K562 (cell line): ENCODE measurements around the gene BHLHE23. TPM values are rescaled to one million over a fixed set of nuclear protein-coding genes. Genes with fewer than 3 reads are reported as not detected.

Experiments
- ATAC-seq: fragments of 200-7000 bp; cut with Tn5 transposase; 3 replicates; pipeline ENCODE4 v1.9.1; 2020; ENCODE audit warnings: moderate library complexity
- BruUV-seq: library from RNA; stranded (reverse); fragments of 400-500 nt; replicated peaks from 2 replicates; lab custom pipeline; 2021; lab: Mats Ljungman, UMichigan
- CTCF ChIA-PET: fragments of 300-600 bp; formaldehyde crosslinking; extraction: SDS; loops from one replicate; lab custom pipeline; 2021; ENCODE audit warnings: low intra/inter-chr PET ratio; lab: Yijun Ruan, JAX
- POLR2A ChIA-PET: fragments of 300-600, 350-650 bp; sonication (Branson Sonifier 250); formaldehyde crosslinking; extraction: SDS; loops from one replicate; lab custom pipeline; 2021; ENCODE audit warnings: antibody characterized with exemption, inconsistent platforms; lab: Yijun Ruan, JAX
- DNase-seq, 4 experiments: peaks; one replicate each; pipeline versions ENCODE4 v3.0.0 to v3.0.0-alpha.2; 2011 to 2018; ENCODE audit warnings: low spot score in 3 of 4, mixed read lengths in 3 of 4; ENCODE audit errors: extremely low read depth in 1 of 4
- FAIRE-seq: peaks from 2 replicates; lab custom pipeline; 2011; peaks lifted over from hg19 to GRCh38; lab: Jason Lieb, UNC
- H2AFZ ChIP-seq: 2 replicates; pipeline ENCODE4 v1.6.0; 2011; ENCODE audit warnings: low read depth, low read length, control low read depth, inconsistent platforms
- H3K27ac ChIP-seq: fragments of 200-600 bp; 3 replicates; pipeline ENCODE4 v1.8.0; 2011; ENCODE audit warnings: low read depth, mild to moderate bottlenecking, control low read depth, inconsistent platforms, low read length, moderate library complexity, mixed read lengths; ENCODE audit errors: extremely low read depth
- H3K27me3 ChIP-seq, 2 experiments: fragments of 300-600 bp in 1 of 2; 2 replicates in 1 of 2; 3 replicates in 1 of 2; pipeline versions ENCODE4 v1.6.0 to v1.8.0; 2011; ENCODE audit warnings: inconsistent platforms in 2 of 2, low read length in 2 of 2, mild to moderate bottlenecking in 1 of 2, mixed read lengths in 1 of 2, moderate library complexity in 1 of 2; ENCODE audit not compliant: control insufficient read depth in 2 of 2, insufficient read depth in 2 of 2
- H3K36me3 ChIP-seq: fragments of 300-600 bp; 3 replicates; pipeline ENCODE4 v1.8.0; 2011; ENCODE audit warnings: mild to moderate bottlenecking, low read length, inconsistent platforms; ENCODE audit not compliant: control insufficient read depth, insufficient read depth
- H3K4me1 ChIP-seq, 2 experiments: fragments of 200-600 bp in 1 of 2; replicated peaks in 1 of 2; 2 replicates in 1 of 2; 3 replicates in 1 of 2; pipeline versions ENCODE4 v1.5.1 to v1.8.0; 2011; ENCODE audit warnings: inconsistent platforms in 2 of 2, low read length in 2 of 2, mild to moderate bottlenecking in 1 of 2, mixed read lengths in 1 of 2, moderate library complexity in 1 of 2; ENCODE audit not compliant: control insufficient read depth in 2 of 2, insufficient read depth in 2 of 2
- H3K4me2 ChIP-seq: 2 replicates; pipeline ENCODE4 v1.6.1; 2011; ENCODE audit warnings: low read length, control low read depth, inconsistent platforms, mixed read lengths; ENCODE audit not compliant: insufficient read depth
- H3K4me3 ChIP-seq: fragments of 200-600 bp; sonication (generic), shearing (Covaris generic); 2 replicates; pipeline ENCODE4 v1.5.1; 2016; ENCODE audit warnings: control low read depth, inconsistent platforms
- H3K79me2 ChIP-seq: fragments of 200-600 bp; 3 replicates; pipeline ENCODE4 v1.8.0; 2011; ENCODE audit warnings: low read length, inconsistent platforms; ENCODE audit not compliant: control insufficient read depth, insufficient read depth
- H3K9ac ChIP-seq, 2 experiments: 2 replicates each; pipeline versions ENCODE4 v1.6.0 to v1.6.1; 2011; ENCODE audit warnings: low read depth in 2 of 2, low read length in 2 of 2, control low read depth in 1 of 2, inconsistent platforms in 1 of 2, mild to moderate bottlenecking in 1 of 2, mixed read lengths in 1 of 2; ENCODE audit not compliant: insufficient read depth in 1 of 2
- H3K9me1 ChIP-seq: one replicate; pipeline ENCODE4 v1.6.0; 2011; ENCODE audit warnings: inconsistent platforms, mild to moderate bottlenecking, low read length, moderate library complexity; ENCODE audit not compliant: control insufficient read depth, insufficient read depth
- H3K9me3 ChIP-seq: replicated peaks from 2 replicates; pipeline ENCODE4 v1.5.1; 2011; ENCODE audit warnings: low read depth, low read length, inconsistent platforms; ENCODE audit not compliant: control insufficient read depth, insufficient read depth
- H4K20me1 ChIP-seq: replicated peaks from 2 replicates; pipeline ENCODE4 v1.6.1; 2011; ENCODE audit warnings: low read length, inconsistent platforms, mixed read lengths; ENCODE audit not compliant: control insufficient read depth, insufficient read depth
- BDP1 ChIP-seq: IDR thresholded peaks from 3 replicates; pipeline ENCODE4 v1.6.1; 2011; ENCODE audit not compliant: insufficient read length, insufficient read depth
- EGR1 ChIP-seq: fragments of 450-650 bp; conservative IDR thresholded peaks from 2 replicates; pipeline ENCODE4 v1.6.1; 2017; ENCODE audit warnings: mild to moderate bottlenecking
- ETS1 ChIP-seq: conservative IDR thresholded peaks from 2 replicates; pipeline ENCODE4 v1.6.1; 2011; ENCODE audit warnings: low read depth, mild to moderate bottlenecking, low read length; ENCODE audit not compliant: control insufficient read depth
- FOXM1 ChIP-seq, 2 experiments: fragments of 450-650 bp in 1 of 2; sonication (generic) in 1 of 2; formaldehyde crosslinking in 1 of 2; IDR thresholded peaks; 2 replicates each; pipeline versions ENCODE4 v1.6.1 to v1.9.0; 2017 to 2022; ENCODE audit warnings: low read depth in 2 of 2, mild to moderate bottlenecking in 2 of 2, missing genetic modification reagents in 1 of 2, moderate library complexity in 1 of 2
- GABPB1 ChIP-seq: sonication (generic); formaldehyde crosslinking; IDR thresholded peaks from 2 replicates; pipeline ENCODE4 v1.8.0; 2022; ENCODE audit warnings: mild to moderate bottlenecking, missing genetic modification reagents
- MAZ ChIP-seq, 2 experiments: fragments of 450-650 bp in 1 of 2; sonication (generic) in 1 of 2; formaldehyde crosslinking; IDR thresholded peaks in 1 of 2; conservative IDR thresholded peaks in 1 of 2; 2 replicates each; pipeline versions ENCODE4 v1.4.0 to v1.5.0; 2020; ENCODE audit warnings: mild to moderate bottlenecking in 1 of 2, missing genetic modification reagents in 1 of 2
- NFATC3 ChIP-seq: fragments of 450-650 bp; IDR thresholded peaks from 2 replicates; pipeline ENCODE4 v1.6.1; 2017; ENCODE audit warnings: mild to moderate bottlenecking
- NKRF ChIP-seq: fragments of 450-650 bp; IDR thresholded peaks from 2 replicates; pipeline ENCODE4 v1.6.1; 2016; ENCODE audit warnings: borderline replicate concordance
- PHTF2 ChIP-seq: fragments of 250-450 bp; sonication (Bioruptor Pico); IDR thresholded peaks from 2 replicates; pipeline ENCODE4 v1.5.0; 2021; ENCODE audit warnings: mild to moderate bottlenecking
- RBM14 ChIP-seq: fragments of 200-400 bp; formaldehyde crosslinking; IDR thresholded peaks from 2 replicates; pipeline ENCODE4 v1.6.1; 2018; ENCODE audit warnings: low read depth, mild to moderate bottlenecking, low read length, moderate library complexity, borderline replicate concordance; ENCODE audit not compliant: insufficient read depth
- SMAD4 ChIP-seq: fragments of 250-450 bp; sonication (Bioruptor Pico); conservative IDR thresholded peaks from 2 replicates; pipeline ENCODE4 v1.8.0; 2021; ENCODE audit warnings: inconsistent platforms, mild to moderate bottlenecking, moderate library complexity
- TEAD1 ChIP-seq, 2 experiments: fragments of 450-650 bp in 1 of 2; sonication (generic) in 1 of 2; formaldehyde crosslinking; IDR thresholded peaks; 2 replicates each; pipeline versions ENCODE4 v1.4.0 to v1.8.0; 2020 to 2022; ENCODE audit warnings: mild to moderate bottlenecking in 2 of 2, missing genetic modification reagents in 1 of 2
- TEAD4 ChIP-seq, 2 experiments: sonication (generic) in 1 of 2; formaldehyde crosslinking in 1 of 2; IDR thresholded peaks; 2 replicates each; pipeline versions ENCODE4 v1.6.1 to v1.8.0; 2012 to 2022; ENCODE audit warnings: borderline replicate concordance in 1 of 2, inconsistent platforms in 1 of 2, low read length in 1 of 2, mild to moderate bottlenecking in 1 of 2, missing genetic modification reagents in 1 of 2
- ZNF253 ChIP-seq: fragments of 250-450 bp; sonication (Bioruptor Pico); conservative IDR thresholded peaks from 2 replicates; pipeline ENCODE4 v1.6.1; 2021; ENCODE audit warnings: mild to moderate bottlenecking
- ZNF75A ChIP-seq: fragments of 450-650 bp; formaldehyde crosslinking; IDR thresholded peaks from 2 replicates; pipeline ENCODE4 v1.4.0; 2020; ENCODE audit warnings: mild to moderate bottlenecking
- WGBS: fragments of 100-300 bp; shearing (Covaris generic); methylation state at CpG from one replicate; pipeline ENCODE4 v1.1.6; 2016; ENCODE audit warnings: low coverage, mixed read lengths; ENCODE audit not compliant: insufficient coverage; ENCODE audit errors: missing lambda C conversion rate; 5-methylcytosine and 5-hydroxymethylcytosine counted together
- in situ Hi-C: fragments of 300-500 bp; cut with MboI; formaldehyde crosslinking; loops from 4 replicates; pipeline ENCODE4 v1.15.0; 2018; ENCODE audit warnings: inconsistent platforms, mixed read lengths
- intact Hi-C: fragments of 100-400 bp; cut with micrococcal nuclease; formaldehyde crosslinking; loops from 2 replicates; pipeline ENCODE4 v1.14.2; 2022
- polyA plus RNA-seq, 8 experiments: library from polyadenylated mRNA; depleted of rRNA in 4 of 8; stranded (reverse) in 5 of 8; unstranded in 3 of 8; fragments of >200 nt; fragmentation: Nextera tagmentation in 2 of 8; fragmentation: Illumina TruSeq in 1 of 8; extraction: Ambion mirVana in 2 of 8; extraction: Trizol in 1 of 8; gene quantifications; 2 replicates each; pipeline versions ENCODE4 v1.2.1 to v1.2.3, GENCODE V29; 2011 to 2014; ENCODE audit warnings: inconsistent platforms in 1 of 8, missing spikeins in 1 of 8
- total RNA-seq, 7 experiments: library from RNA; depleted of rRNA in 6 of 7; stranded (reverse); fragments of >200 nt in 6 of 7; fragmentation: Illumina TruSeq in 2 of 7; extraction: Trizol in 2 of 7; gene quantifications; 2 replicates each; pipeline versions ENCODE4 v1.2.1 to v1.2.3, GENCODE V29; 2011 to 2021; ENCODE audit warnings: low replicate concordance in 1 of 7
- TF ChIP-seq, protein P1 (sequence below): fragments of 150-350 bp; conservative IDR thresholded peaks from 2 replicates; pipeline ENCODE4 v1.6.1; 2014; ENCODE audit warnings: low read length

The BHLHE23 gene
- total and polyA plus RNA-seq, 9 of the 15 experiments (the other 6 are each of a cell fraction or from before 2014, with no cell fraction given) = not detected

DNA sequence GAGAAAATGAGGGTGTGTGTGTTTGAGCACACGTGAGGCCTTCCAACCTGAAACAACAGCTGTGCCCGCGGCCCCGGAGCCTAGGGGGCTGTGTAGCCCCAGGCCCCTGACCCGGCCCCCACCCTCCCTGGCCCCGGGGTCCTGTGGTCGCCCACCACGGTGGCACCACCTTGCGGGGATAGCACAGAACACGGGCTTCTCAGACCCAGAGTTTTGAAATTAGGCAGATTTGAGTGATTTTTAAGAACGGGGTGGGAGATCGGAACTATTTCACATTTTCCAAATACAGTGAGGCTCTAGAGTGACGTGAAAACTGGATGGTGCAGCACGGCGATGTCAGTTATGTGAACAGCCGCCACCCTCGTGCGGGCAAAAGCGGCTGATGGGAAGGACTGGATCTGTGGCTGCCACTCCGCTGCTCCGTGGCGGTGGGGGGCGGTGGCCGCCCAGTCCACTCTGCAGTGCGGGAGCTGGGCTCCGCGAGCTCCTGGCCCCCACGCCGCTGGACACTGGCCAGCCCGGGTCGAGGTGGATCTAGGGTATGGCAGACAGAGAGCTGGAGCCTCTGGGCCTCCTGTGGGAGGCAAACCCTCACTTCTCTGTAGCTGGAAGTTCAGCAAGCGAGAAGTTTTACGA is 17.3 kb upstream of the BHLHE23 start:
- FAIRE-seq (no peak), ATAC-seq (no peak), DNase-seq (no peak)
- H3K9ac ChIP-seq = no peak overlapping the region; a peak in 1 of 4 replicates
- H3K27ac ChIP-seq = no peak overlapping the region
- H3K79me2 ChIP-seq = no peaks in the 10 kb centered on the region
- BruUV-seq = no TSS peak
- CTCF ChIA-PET = no interaction called here
- no peaks in the 10 kb centered on the region for H3K36me3 ChIP-seq
- no peaks in the 10 kb centered on the region for H3K9me3 ChIP-seq
- POLR2A ChIA-PET = no interaction called here
- H3K4me2 ChIP-seq = no peak overlapping the region
- 2% methylated on average over 32 of the region's 33 CpGs for WGBS
- peaks cover 9% of the 10 kb centered on the region; the same call in 1 of the 2 replicates for H4K20me1 ChIP-seq
- in situ Hi-C loops = no loop called here
- intact Hi-C loops = no loop called here
- peaks cover 77 to 81% of the 10 kb centered on the region in 2 experiments for H3K27me3 ChIP-seq
- H3K4me3 ChIP-seq = no peak overlapping the region
- peaks cover 0 to 14% of the 10 kb centered on the region in 2 experiments; a peak in 2 of 5 replicates for H3K4me1 ChIP-seq
- no peak overlapping the region for H2AFZ ChIP-seq
- no peaks in the 10 kb centered on the region for H3K9me1 ChIP-seq
- TF ChIP-seq TEAD1 (CRISPR knock-in tag; IDR thresholded peaks at IDR 0.05) (no peak), BDP1 (no peak), FOXM1 (IDR thresholded peaks at IDR 0.05; ENCODE audit: low read depth) (no peak), FOXM1 (CRISPR knock-in tag; IDR thresholded peaks at IDR 0.05; ENCODE audit: low read depth) (no peak), ZNF253 (CRISPR knock-in tag) (no peak), PHTF2 (CRISPR knock-in tag) (no peak), TEAD4 (IDR thresholded peaks at IDR 0.05; ENCODE audit: low read length) (no peak), TEAD4 (CRISPR knock-in tag; IDR thresholded peaks at IDR 0.05; ENCODE audit: borderline replicate concordance) (no peak), NKRF (no peak), EGR1 (no peak), MAZ (CRISPR knock-in tag; conservative IDR thresholded peaks at IDR 0.05 in 1 of 2, IDR thresholded peaks at IDR 0.05 in 1 of 2) (no peak), GABPB1 (CRISPR knock-in tag) (no peak), ZNF75A (no peak), SMAD4 (CRISPR knock-in tag) (no peak), RBM14 (no peak), ETS1 (no peak), NFATC3 (no peak)
- TF ChIP-seq, protein P1, sequence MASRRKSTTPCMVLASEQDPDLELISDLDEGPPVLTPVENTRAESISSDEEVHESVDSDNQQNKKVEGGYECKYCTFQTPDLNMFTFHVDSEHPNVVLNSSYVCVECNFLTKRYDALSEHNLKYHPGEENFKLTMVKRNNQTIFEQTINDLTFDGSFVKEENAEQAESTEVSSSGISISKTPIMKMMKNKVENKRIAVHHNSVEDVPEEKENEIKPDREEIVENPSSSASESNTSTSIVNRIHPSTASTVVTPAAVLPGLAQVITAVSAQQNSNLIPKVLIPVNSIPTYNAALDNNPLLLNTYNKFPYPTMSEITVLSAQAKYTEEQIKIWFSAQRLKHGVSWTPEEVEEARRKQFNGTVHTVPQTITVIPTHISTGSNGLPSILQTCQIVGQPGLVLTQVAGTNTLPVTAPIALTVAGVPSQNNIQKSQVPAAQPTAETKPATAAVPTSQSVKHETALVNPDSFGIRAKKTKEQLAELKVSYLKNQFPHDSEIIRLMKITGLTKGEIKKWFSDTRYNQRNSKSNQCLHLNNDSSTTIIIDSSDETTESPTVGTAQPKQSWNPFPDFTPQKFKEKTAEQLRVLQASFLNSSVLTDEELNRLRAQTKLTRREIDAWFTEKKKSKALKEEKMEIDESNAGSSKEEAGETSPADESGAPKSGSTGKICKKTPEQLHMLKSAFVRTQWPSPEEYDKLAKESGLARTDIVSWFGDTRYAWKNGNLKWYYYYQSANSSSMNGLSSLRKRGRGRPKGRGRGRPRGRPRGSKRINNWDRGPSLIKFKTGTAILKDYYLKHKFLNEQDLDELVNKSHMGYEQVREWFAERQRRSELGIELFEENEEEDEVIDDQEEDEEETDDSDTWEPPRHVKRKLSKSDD = no peak
